Natural killer cell (primary cell): ENCODE data around the gene WFDC1. TPM values are rescaled to one million over a fixed set of nuclear protein-coding genes. Genes with fewer than 3 reads are reported as not detected.

ENCODE experiments used
- ATAC-seq, 3 donors: fragments of 150-1000 bp in 2 of 3; fragments of 200-7000 bp in 1 of 3; cut with Tn5 transposase; 1 replicate in 1 of 3; 2 replicates in 2 of 3; pipeline ENCODE4 v1.10.0; 2021; ENCODE audit warnings: mild to moderate bottlenecking in 2 of 3, moderate library complexity in 2 of 3
- DNase-seq, 2 donors: peaks; one replicate each; pipeline versions ENCODE4 v3.0.0 to v3.0.0-alpha.2; 2013 to 2021; ENCODE audit warnings: mixed read lengths in 1 of 2
- H3K27ac ChIP-seq: one replicate; pipeline ENCODE4 v1.5.1; 2013; ENCODE audit warnings: mild to moderate bottlenecking, low read length
- H3K27me3 ChIP-seq: one replicate; pipeline ENCODE4 v1.6.1; 2013; ENCODE audit warnings: low read length; ENCODE audit not compliant: control insufficient read depth, insufficient read depth
- H3K36me3 ChIP-seq: one replicate; pipeline ENCODE4 v1.6.1; 2013; ENCODE audit warnings: low read length; ENCODE audit not compliant: control insufficient read depth, insufficient read depth
- H3K4me1 ChIP-seq: one replicate; pipeline ENCODE4 v1.6.1; 2013; ENCODE audit warnings: low read length; ENCODE audit not compliant: control insufficient read depth, insufficient read depth
- H3K4me3 ChIP-seq: one replicate; pipeline ENCODE4 v1.5.1; 2013; ENCODE audit warnings: low read length
- H3K9me3 ChIP-seq: one replicate; pipeline ENCODE4 v1.6.1; 2013; ENCODE audit warnings: low read length; ENCODE audit not compliant: control insufficient read depth, insufficient read depth
- H3K27ac Mint-ChIP-seq, 2 donors: one replicate each; pipeline ENCODE4 v1.8.0; 2022; ENCODE audit warnings: mild to moderate bottlenecking in 2 of 2, mixed read lengths in 2 of 2, moderate library complexity in 1 of 2
- H3K27me3 Mint-ChIP-seq, 2 donors: one replicate each; pipeline ENCODE4 v1.8.0; 2022; ENCODE audit warnings: low read depth in 2 of 2, mixed read lengths in 2 of 2
- H3K36me3 Mint-ChIP-seq: one replicate; pipeline ENCODE4 v1.8.0; 2022; ENCODE audit warnings: mixed read lengths
- H3K4me1 Mint-ChIP-seq, 2 donors: one replicate each; pipeline ENCODE4 v1.8.0; 2022; ENCODE audit warnings: mixed read lengths in 2 of 2
- H3K4me3 Mint-ChIP-seq: one replicate; pipeline ENCODE4 v1.8.0; 2022; ENCODE audit warnings: mild to moderate bottlenecking, moderate library complexity, mixed read lengths
- H3K9me3 Mint-ChIP-seq, 2 donors: one replicate each; pipeline ENCODE4 v1.8.0; 2022; ENCODE audit warnings: mixed read lengths in 2 of 2
- WGBS: methylation state at CpG from one replicate; pipeline ENCODE4 v1.1.7; 2013; ENCODE audit warnings: missing lambda C conversion rate; ENCODE audit not compliant: insufficient coverage; 5-methylcytosine and 5-hydroxymethylcytosine counted together
- intact Hi-C: fragments of 100-400 bp; cut with micrococcal nuclease; formaldehyde crosslinking; loops from one replicate; pipeline ENCODE4 v1.14.2; 2022
- total RNA-seq, 4 donors: library from RNA; stranded (reverse); fragments of 120-200 nt in 1 of 4; gene quantifications; one replicate each; pipeline versions ENCODE4 v1.2.3 to v1.2.4, GENCODE V29; 2013 to 2022
- TF ChIP-seq, protein P1 (sequence below): fragments of 200-600 bp; IDR thresholded peaks from one replicate; pipeline ENCODE4 v1.8.0; 2022; ENCODE audit warnings: antibody characterized with exemption

The WFDC1 gene
- total RNA-seq, 3 donors from 2014 or later (not counting 1 experiment from before 2014, with no cell fraction given): not detected

DNA sequence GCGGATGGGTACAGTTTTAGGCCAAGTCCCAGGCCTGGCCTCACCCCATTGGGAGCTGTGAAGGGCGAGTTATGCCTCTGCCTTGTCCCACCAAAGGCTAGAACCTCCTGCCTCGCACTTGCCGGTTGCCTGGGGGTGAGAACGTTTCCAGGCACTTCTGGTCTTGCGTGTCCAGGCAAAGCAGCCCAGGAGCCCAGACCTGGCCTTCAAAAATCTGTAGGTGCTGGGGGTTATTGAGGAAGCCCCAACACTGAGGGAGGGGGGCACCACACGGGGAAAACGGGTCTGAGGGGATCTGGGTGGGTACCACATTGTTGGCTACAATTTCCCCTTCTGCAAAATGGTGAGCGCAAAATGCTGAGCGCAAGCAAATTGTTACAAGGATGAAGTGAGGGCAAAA, 61.5 kb downstream of the WFDC1 start:
- no peaks in the 10 kb centered on the region for H3K36me3 ChIP-seq
- DNase-seq (no peak), ATAC-seq (no peak)
- Mint-ChIP-seq H3K36me3 (no peaks in the 10 kb centered on the region), H3K27ac (no peak overlapping the region), H3K4me3 (no peak overlapping the region), H3K27me3 (no peaks in the 10 kb centered on the region), H3K4me1 (peaks cover 0 to 7% of the 10 kb centered on the region in 2 donors), H3K9me3 (no peaks in the 10 kb centered on the region)
- H3K27ac ChIP-seq: no peak overlapping the region
- peaks cover 2% of the 10 kb centered on the region for H3K4me1 ChIP-seq
- TF ChIP-seq, protein P1, sequence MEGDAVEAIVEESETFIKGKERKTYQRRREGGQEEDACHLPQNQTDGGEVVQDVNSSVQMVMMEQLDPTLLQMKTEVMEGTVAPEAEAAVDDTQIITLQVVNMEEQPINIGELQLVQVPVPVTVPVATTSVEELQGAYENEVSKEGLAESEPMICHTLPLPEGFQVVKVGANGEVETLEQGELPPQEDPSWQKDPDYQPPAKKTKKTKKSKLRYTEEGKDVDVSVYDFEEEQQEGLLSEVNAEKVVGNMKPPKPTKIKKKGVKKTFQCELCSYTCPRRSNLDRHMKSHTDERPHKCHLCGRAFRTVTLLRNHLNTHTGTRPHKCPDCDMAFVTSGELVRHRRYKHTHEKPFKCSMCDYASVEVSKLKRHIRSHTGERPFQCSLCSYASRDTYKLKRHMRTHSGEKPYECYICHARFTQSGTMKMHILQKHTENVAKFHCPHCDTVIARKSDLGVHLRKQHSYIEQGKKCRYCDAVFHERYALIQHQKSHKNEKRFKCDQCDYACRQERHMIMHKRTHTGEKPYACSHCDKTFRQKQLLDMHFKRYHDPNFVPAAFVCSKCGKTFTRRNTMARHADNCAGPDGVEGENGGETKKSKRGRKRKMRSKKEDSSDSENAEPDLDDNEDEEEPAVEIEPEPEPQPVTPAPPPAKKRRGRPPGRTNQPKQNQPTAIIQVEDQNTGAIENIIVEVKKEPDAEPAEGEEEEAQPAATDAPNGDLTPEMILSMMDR: no peak
- no peaks in the 10 kb centered on the region for H3K27me3 ChIP-seq
- no peaks in the 10 kb centered on the region for H3K9me3 ChIP-seq
- intact Hi-C loops: no loop called here
- 80% methylated on average over 10 of the region's 10 CpGs for WGBS
- no peak overlapping the region for H3K4me3 ChIP-seq

DNA sequence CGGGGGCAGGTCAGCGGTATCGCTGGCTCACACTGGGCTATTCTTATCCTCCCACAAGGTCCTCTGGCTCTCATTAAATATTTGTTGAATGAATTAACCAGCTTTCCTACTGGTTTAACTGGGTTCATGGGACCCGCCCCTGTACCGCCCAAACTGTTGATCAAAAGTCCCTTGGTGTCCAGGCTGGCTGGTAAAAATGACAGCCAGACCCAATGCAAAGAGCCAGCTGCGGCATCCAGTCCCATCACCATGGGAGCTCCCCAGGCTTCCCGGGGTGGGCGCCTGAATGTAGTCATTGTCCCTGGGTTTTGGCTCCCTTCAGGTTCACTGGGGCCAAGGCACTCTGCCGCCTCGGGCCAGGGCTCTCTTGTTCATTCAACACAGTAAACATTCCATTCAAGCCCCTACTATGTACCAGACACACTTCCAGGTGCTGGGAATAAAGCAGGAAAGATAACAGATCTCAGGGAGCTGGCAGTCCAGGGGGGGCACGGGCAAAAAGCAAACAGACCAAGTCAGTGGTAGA, 62.0 kb downstream of the WFDC1 start:
- WGBS: 90% methylated on average over 11 of the region's 11 CpGs
- Histone ChIP-seq H3K27ac (no peak overlapping the region), H3K4me3 (no peak overlapping the region), H3K27me3 (no peaks in the 10 kb centered on the region), H3K36me3 (no peaks in the 10 kb centered on the region), H3K4me1 (peaks cover 2% of the 10 kb centered on the region), H3K9me3 (no peaks in the 10 kb centered on the region)
- DNase-seq (no peak), ATAC-seq (no peak)
- TF ChIP-seq, protein P1: no peak
- Mint-ChIP-seq H3K4me1 (peaks cover 0 to 7% of the 10 kb centered on the region in 2 donors), H3K9me3 (no peaks in the 10 kb centered on the region), H3K36me3 (no peaks in the 10 kb centered on the region), H3K27ac (no peak overlapping the region), H3K4me3 (no peak overlapping the region), H3K27me3 (no peaks in the 10 kb centered on the region)
- intact Hi-C loops: no loop called here

DNA sequence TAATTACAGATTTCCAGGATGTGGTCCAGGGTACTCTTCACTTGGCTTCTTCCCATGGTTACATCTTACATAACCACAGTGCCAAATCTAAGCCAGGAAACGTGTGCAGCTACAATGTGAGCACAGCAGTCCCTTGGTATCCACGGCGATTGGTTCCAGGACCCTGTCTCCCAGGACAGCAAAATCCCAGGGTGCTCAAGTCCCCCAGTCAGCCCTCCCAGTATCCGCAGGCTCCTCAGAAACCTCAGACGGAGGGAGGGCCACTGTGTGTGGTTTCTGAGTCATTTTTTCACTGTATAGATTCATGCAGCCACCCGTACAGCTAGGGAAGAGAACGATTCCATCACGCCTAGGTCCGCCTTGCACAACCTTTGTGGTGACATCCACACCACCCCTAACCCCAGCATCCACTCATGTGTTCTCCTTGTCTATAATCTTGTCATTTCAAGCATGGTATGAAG, 62.5 kb downstream of the WFDC1 start:
- peaks cover 2% of the 10 kb centered on the region for H3K4me1 ChIP-seq
- no peaks in the 10 kb centered on the region for H3K36me3 ChIP-seq
- TF ChIP-seq, protein P1: no peak
- no peak overlapping the region for H3K27ac Mint-ChIP-seq
- H3K36me3 Mint-ChIP-seq: no peaks in the 10 kb centered on the region
- no peaks in the 10 kb centered on the region for H3K27me3 ChIP-seq
- no peaks in the 10 kb centered on the region for H3K9me3 Mint-ChIP-seq
- H3K27me3 Mint-ChIP-seq: no peaks in the 10 kb centered on the region
- H3K4me3 ChIP-seq: no peak overlapping the region
- DNase-seq (peak in 1 of 2 donors; percentile 9), ATAC-seq (peak in 1 of 3 donors; percentile 50)
- H3K27ac ChIP-seq: no peak overlapping the region
- intact Hi-C loops: no loop called here
- no peaks in the 10 kb centered on the region for H3K9me3 ChIP-seq
- no peak overlapping the region for H3K4me3 Mint-ChIP-seq
- peaks cover 0 to 7% of the 10 kb centered on the region in 2 donors for H3K4me1 Mint-ChIP-seq
- WGBS: 53% methylated on average over 9 of the region's 9 CpGs
